DND-41 (cell line): ENCODE results near the gene CCDC60.

ENCODE experiments used
- CTCF ChIP-seq: IDR thresholded peaks from 2 replicates; pipeline ENCODE4 v1.5.1; 2012; ENCODE audit warnings: borderline replicate concordance, low read length, moderate library complexity, mild to moderate bottlenecking; ENCODE audit not compliant: poor library complexity, severe bottlenecking; ENCODE audit errors: extremely low read depth
- EZH2 ChIP-seq: IDR thresholded peaks from 3 replicates; pipeline ENCODE4 v1.6.1; 2012; ENCODE audit warnings: borderline replicate concordance, low read depth, mild to moderate bottlenecking, moderate library complexity, low read length, inconsistent platforms; ENCODE audit not compliant: severe bottlenecking

GRCh38 chr12:119406811-119407210, 72.3 kb downstream of the CCDC60 start:
- no peak for TF ChIP-seq CTCF
- TF ChIP-seq EZH2: no peak
